B cell (primary cell): Measurements from ENCODE around the gene SMIM35. TPM values are rescaled to one million over a fixed set of nuclear protein-coding genes. Genes with fewer than 3 reads are reported as not detected.

Source experiments
- ATAC-seq: fragments of 200-7000 bp; cut with Tn5 transposase; one replicate; pipeline ENCODE4 v1.10.0; 2021; ENCODE audit warnings: low read depth, mild to moderate bottlenecking, moderate number of reproducible peaks, moderate library complexity
- CTCF ChIA-PET: fragments of 350-600 bp; sonication (Branson Sonifier 250); formaldehyde crosslinking; loops from one replicate; lab custom pipeline; 2021; ENCODE audit warnings: antibody characterized with exemption, inconsistent platforms; lab: Charles Lee
- POLR2A ChIA-PET: fragments of 350-600 bp; sonication (Branson Sonifier 250); formaldehyde crosslinking; loops from one replicate; lab custom pipeline; 2021; ENCODE audit warnings: antibody characterized with exemption; lab: Charles Lee
- DNase-seq: peaks from one replicate; pipeline ENCODE4 v3.0.0; 2013
- H2AFZ ChIP-seq: 2 replicates; pipeline ENCODE4 v1.6.1; 2012; ENCODE audit warnings: mild to moderate bottlenecking, low read depth, low read length; ENCODE audit not compliant: insufficient read depth, poor library complexity, severe bottlenecking
- H3K27ac ChIP-seq, 2 donors: 1 replicate in 1 of 2; 2 replicates in 1 of 2; pipeline ENCODE4 v1.5.1; 2012 to 2013; ENCODE audit warnings: low read length in 2 of 2, mild to moderate bottlenecking in 2 of 2, moderate library complexity in 1 of 2
- H3K27me3 ChIP-seq, 4 experiments: fragments of 200-600 bp in 1 of 4; sonication (generic) in 1 of 4; replicated peaks in 1 of 4; 1 replicate in 2 of 4; 2 replicates in 2 of 4; pipeline versions ENCODE4 v1.6.1 to v1.7.0; 2013 to 2016; ENCODE audit warnings: low read length in 3 of 4, mild to moderate bottlenecking in 2 of 4, mixed read lengths in 1 of 4, moderate library complexity in 1 of 4; ENCODE audit not compliant: insufficient read depth in 4 of 4, control insufficient read depth in 3 of 4; ENCODE audit errors: control extremely low read depth in 1 of 4
- H3K36me3 ChIP-seq, 2 experiments: replicated peaks in 1 of 2; 1 replicate in 1 of 2; 2 replicates in 1 of 2; pipeline versions ENCODE4 v1.6.1 to v1.7.1; 2013; ENCODE audit warnings: low read length in 1 of 2; ENCODE audit not compliant: insufficient read depth in 2 of 2, control insufficient read depth in 1 of 2; ENCODE audit errors: control extremely low read depth in 1 of 2, extremely low read depth in 1 of 2
- H3K4me1 ChIP-seq, 2 donors: fragments of 200-600 bp in 1 of 2; sonication (generic) in 1 of 2; 1 replicate in 1 of 2; 2 replicates in 1 of 2; pipeline versions ENCODE4 v1.5.1 to v1.6.1; 2013 to 2017; ENCODE audit warnings: low read length in 2 of 2; ENCODE audit not compliant: control insufficient read depth in 2 of 2, insufficient read depth in 2 of 2
- H3K4me2 ChIP-seq: replicated peaks from 2 replicates; pipeline ENCODE3; 2012; ENCODE audit warnings: mild to moderate bottlenecking, low read depth, low read length; ENCODE audit not compliant: poor library complexity, severe bottlenecking
- H3K4me3 ChIP-seq, 5 experiments: fragments of 200-600 bp in 1 of 5; sonication (generic) in 1 of 5; 1 replicate in 3 of 5; 2 replicates in 2 of 5; pipeline versions ENCODE4 v1.5.1 to v1.7.0; 2011 to 2016; ENCODE audit warnings: low read length in 4 of 5, mild to moderate bottlenecking in 4 of 5, low read depth in 2 of 5, control low read depth in 1 of 5, moderate library complexity in 1 of 5; ENCODE audit not compliant: insufficient read depth in 1 of 5; ENCODE audit errors: control extremely low read depth in 1 of 5, extremely low read depth in 1 of 5
- H3K79me2 ChIP-seq: fragments of 200-600 bp; sonication (generic); one replicate; pipeline ENCODE4 v1.6.0; 2016; ENCODE audit warnings: low read length; ENCODE audit not compliant: control insufficient read depth, insufficient read depth
- H3K9ac ChIP-seq: fragments of 200-600 bp; sonication (generic); 2 replicates; pipeline ENCODE4 v1.6.1; 2017; ENCODE audit warnings: mild to moderate bottlenecking, low read length, moderate library complexity
- H3K9me3 ChIP-seq, 3 donors: one replicate each; pipeline versions ENCODE4 v1.6.1 to v1.7.1; 2013; ENCODE audit warnings: low read length in 2 of 3; ENCODE audit not compliant: control insufficient read depth in 2 of 3, insufficient read depth in 1 of 3; ENCODE audit errors: control extremely low read depth in 1 of 3
- H4K20me1 ChIP-seq: 2 replicates; pipeline ENCODE4 v1.6.0; 2012; ENCODE audit warnings: mild to moderate bottlenecking, low read length; ENCODE audit not compliant: insufficient read depth, control insufficient read depth, poor library complexity, severe bottlenecking
- H3K27ac Mint-ChIP-seq: one replicate; pipeline ENCODE4 v1.8.0; 2021; ENCODE audit warnings: mixed read lengths
- H3K27me3 Mint-ChIP-seq: one replicate; pipeline ENCODE4 v1.8.0; 2021; ENCODE audit warnings: mixed read lengths
- H3K4me1 Mint-ChIP-seq: one replicate; pipeline ENCODE4 v1.8.0; 2021; ENCODE audit warnings: mixed read lengths
- H3K4me3 Mint-ChIP-seq: one replicate; pipeline ENCODE4 v1.8.0; 2021; ENCODE audit warnings: mixed read lengths
- H3K9me3 Mint-ChIP-seq: one replicate; pipeline ENCODE4 v1.8.0; 2022; ENCODE audit warnings: mixed read lengths; ENCODE audit not compliant: insufficient read depth
- CTCF ChIP-seq: fragments of 200-600 bp; IDR thresholded peaks from one replicate; pipeline ENCODE4 v1.8.0; 2022; ENCODE audit warnings: antibody characterized with exemption, mild to moderate bottlenecking
- EZH2 ChIP-seq: IDR thresholded peaks from 2 replicates; pipeline ENCODE4 v1.6.1; 2012; ENCODE audit warnings: borderline replicate concordance, low read depth, mild to moderate bottlenecking, moderate library complexity, low read length; ENCODE audit not compliant: insufficient read depth, poor library complexity, severe bottlenecking
- WGBS: methylation state at CpG from one replicate; pipeline ENCODE4 v1.1.5; 2013; ENCODE audit warnings: missing lambda C conversion rate; ENCODE audit not compliant: insufficient coverage; 5-methylcytosine and 5-hydroxymethylcytosine counted together
- intact Hi-C: fragments of 100-400 bp; cut with micrococcal nuclease; formaldehyde crosslinking; loops from one replicate; pipeline ENCODE4 v1.10.0; 2022
- polyA plus RNA-seq: library from polyadenylated mRNA; depleted of rRNA; stranded (reverse); fragments of >200 nt; gene quantifications from 2 replicates; pipeline ENCODE4 v1.2.3, GENCODE V29; 2012
- total RNA-seq, 2 donors: library from RNA; stranded (reverse); fragments of 120-200 nt in 1 of 2; gene quantifications; 1 replicate in 1 of 2; 2 replicates in 1 of 2; pipeline versions ENCODE4 v1.2.3 to v1.2.4, GENCODE V29; 2013 to 2022

The SMIM35 gene
- total and polyA plus RNA-seq, 2 donors (not counting 1 experiment from before 2014, with no cell fraction given) = 1.3 to 4.5 TPM

DNA sequence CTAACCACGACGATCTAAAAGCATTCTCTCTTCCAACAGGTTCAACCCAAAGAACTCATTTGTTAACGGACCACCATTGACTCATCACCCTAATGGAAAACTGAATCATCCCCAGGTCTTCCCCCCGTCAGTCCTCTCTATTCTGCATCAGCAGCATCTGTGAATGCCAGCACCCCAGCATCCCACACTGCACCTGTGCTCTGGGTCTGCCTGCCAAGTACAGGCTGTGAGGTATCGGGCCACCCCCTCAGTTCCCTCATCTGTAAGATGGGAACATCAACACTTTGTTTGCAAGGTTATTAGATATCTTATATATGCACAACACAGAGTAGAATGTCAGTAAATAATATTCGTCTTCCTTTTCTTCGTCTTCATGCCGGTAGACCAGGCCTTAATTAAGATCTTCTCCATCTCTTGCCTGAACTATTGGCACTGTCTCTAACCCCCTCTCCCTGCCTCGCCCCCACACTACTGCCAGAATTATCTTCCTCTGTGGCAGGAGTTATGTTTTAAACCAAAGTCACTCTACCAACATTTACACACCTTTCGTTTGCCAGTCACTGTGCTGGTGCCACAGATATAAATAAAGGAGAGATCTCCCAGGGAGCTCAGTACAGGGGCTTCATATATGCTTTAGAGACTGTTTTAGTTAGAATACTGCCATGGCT is 17.7 kb downstream of the SMIM35 start:
- ChIA-PET POLR2A (no interaction called here), CTCF (no interaction called here)
- Histone ChIP-seq H3K79me2 (no peaks in the 10 kb centered on the region), H3K27ac (no peak overlapping the region), H3K27me3 (peaks cover 0 to 3% (median 1%) of the 10 kb centered on the region in 4 experiments), H3K36me3 (no peaks in the 10 kb centered on the region), H4K20me1 (no peaks in the 10 kb centered on the region), H3K4me2 (no peak overlapping the region), H3K4me1 (no peaks in the 10 kb centered on the region), H3K9me3 (no peaks in the 10 kb centered on the region), H2AFZ (no peak overlapping the region), H3K4me3 (no peak overlapping the region), H3K9ac (no peak overlapping the region)
- WGBS = 95% methylated on average over 8 of the region's 10 CpGs
- H3K27me3 Mint-ChIP-seq = peaks cover 28% of the 10 kb centered on the region
- ATAC-seq (no peak), DNase-seq (no peak)
- H3K4me3 Mint-ChIP-seq = no peak overlapping the region
- no peak for TF ChIP-seq EZH2
- TF ChIP-seq CTCF = no peak
- intact Hi-C loops = no loop called here
- no peak overlapping the region for H3K27ac Mint-ChIP-seq
- H3K9me3 Mint-ChIP-seq = no peaks in the 10 kb centered on the region
- H3K4me1 Mint-ChIP-seq = no peaks in the 10 kb centered on the region

DNA sequence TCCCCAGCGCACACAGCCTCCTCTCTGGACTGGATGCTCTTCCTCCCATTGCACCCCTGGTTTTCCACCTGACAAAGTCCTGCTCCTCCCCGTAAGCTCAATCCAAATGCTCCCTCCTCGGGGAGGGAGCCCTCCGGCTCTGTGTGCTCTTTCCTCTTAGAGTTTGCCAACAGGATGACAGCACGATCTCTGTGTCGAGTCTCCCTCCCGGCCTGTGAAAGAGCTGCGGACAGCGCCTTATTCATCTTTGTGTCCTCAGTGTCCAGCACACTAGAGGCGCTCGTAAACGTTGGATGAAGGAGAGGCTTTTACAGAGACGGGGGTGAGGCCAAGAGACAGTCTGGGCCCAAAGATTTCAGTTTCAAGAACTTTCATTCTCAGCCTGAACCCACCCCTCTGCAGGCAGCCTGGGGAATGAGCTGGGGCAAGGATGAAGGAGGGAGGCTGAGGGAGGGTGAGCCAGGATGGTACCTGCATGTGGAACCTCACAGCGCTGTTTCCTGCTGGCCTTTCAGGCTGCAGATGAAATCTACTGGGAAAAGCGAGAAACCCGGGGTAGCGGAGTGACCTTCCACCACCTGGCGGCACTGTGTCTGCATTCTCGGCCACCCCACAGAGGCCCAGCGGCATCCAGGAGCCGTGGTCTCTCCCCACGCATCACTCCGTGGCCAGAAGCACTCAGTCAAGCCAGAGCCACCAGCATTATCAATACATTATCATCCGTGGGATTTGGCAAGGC is 18.4 kb downstream of the SMIM35 start:
- intact Hi-C loops = no loop called here

More for the DNA sequence above, 18.4 kb downstream of the SMIM35 start:
- Histone ChIP-seq H3K79me2 (no peaks in the 10 kb centered on the region), H3K4me2 (no peak overlapping the region), H3K4me1 (no peaks in the 10 kb centered on the region), H4K20me1 (no peaks in the 10 kb centered on the region), H2AFZ (no peak overlapping the region), H3K4me3 (no peak overlapping the region), H3K27ac (no peak overlapping the region), H3K9me3 (no peaks in the 10 kb centered on the region), H3K9ac (no peak overlapping the region), H3K27me3 (peaks cover 0 to 3% (median 1%) of the 10 kb centered on the region in 4 experiments), H3K36me3 (no peaks in the 10 kb centered on the region)
- ChIA-PET CTCF (no interaction called here), POLR2A (no interaction called here)
- H3K4me1 Mint-ChIP-seq = no peaks in the 10 kb centered on the region
- 94% methylated on average over 17 of the region's 24 CpGs for WGBS
- no peak for TF ChIP-seq EZH2
- no peak for TF ChIP-seq CTCF
- no peak overlapping the region for H3K27ac Mint-ChIP-seq
- no peak overlapping the region for H3K4me3 Mint-ChIP-seq
- no peaks in the 10 kb centered on the region for H3K9me3 Mint-ChIP-seq
- no peak for DNase-seq
- no peak for ATAC-seq
- peaks cover 26% of the 10 kb centered on the region for H3K27me3 Mint-ChIP-seq
